AG10803 (cell line): ENCODE measurements around the gene UBE2O.
A peak's percentile ranks its signal among the peaks of the same experiment; 100 is the strongest.

ENCODE experiments used
- DNase-seq: peaks from one replicate; pipeline ENCODE4 v3.0.0; 2010; ENCODE audit warnings: low read depth
- H3K4me3 ChIP-seq: 2 replicates; pipeline ENCODE4 v1.5.1; 2011; ENCODE audit warnings: mild to moderate bottlenecking, low read length, control low read depth
- TF ChIP-seq, protein P1 (sequence below): conservative IDR thresholded peaks from 2 replicates; pipeline ENCODE4 v1.5.1; 2011; ENCODE audit warnings: mild to moderate bottlenecking, low read length, control low read depth, inconsistent platforms

The UBE2O gene

DNA sequence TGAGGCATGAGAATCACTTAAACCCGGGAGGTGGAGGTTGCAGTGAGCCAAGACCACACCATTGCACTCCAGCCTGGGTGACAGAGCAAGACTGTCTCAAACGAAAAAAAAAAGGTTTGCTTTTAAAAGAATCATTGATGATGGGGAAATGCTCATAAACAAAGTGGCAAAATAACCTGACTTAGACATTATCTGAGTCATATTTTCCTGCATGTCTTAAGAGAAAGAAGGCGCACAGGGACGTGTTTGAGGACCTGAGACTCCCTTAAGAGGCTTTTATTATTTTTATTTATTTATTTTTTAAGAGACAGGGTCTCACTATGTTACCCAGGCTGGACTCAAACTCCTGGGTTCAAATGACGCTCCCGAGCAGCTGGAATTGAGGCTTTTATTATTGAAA, 93.6 kb downstream of the UBE2O start:
- TF ChIP-seq, protein P1, sequence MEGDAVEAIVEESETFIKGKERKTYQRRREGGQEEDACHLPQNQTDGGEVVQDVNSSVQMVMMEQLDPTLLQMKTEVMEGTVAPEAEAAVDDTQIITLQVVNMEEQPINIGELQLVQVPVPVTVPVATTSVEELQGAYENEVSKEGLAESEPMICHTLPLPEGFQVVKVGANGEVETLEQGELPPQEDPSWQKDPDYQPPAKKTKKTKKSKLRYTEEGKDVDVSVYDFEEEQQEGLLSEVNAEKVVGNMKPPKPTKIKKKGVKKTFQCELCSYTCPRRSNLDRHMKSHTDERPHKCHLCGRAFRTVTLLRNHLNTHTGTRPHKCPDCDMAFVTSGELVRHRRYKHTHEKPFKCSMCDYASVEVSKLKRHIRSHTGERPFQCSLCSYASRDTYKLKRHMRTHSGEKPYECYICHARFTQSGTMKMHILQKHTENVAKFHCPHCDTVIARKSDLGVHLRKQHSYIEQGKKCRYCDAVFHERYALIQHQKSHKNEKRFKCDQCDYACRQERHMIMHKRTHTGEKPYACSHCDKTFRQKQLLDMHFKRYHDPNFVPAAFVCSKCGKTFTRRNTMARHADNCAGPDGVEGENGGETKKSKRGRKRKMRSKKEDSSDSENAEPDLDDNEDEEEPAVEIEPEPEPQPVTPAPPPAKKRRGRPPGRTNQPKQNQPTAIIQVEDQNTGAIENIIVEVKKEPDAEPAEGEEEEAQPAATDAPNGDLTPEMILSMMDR = no peak
- DNase-seq = no peak
- no peak overlapping the region for H3K4me3 ChIP-seq

DNA sequence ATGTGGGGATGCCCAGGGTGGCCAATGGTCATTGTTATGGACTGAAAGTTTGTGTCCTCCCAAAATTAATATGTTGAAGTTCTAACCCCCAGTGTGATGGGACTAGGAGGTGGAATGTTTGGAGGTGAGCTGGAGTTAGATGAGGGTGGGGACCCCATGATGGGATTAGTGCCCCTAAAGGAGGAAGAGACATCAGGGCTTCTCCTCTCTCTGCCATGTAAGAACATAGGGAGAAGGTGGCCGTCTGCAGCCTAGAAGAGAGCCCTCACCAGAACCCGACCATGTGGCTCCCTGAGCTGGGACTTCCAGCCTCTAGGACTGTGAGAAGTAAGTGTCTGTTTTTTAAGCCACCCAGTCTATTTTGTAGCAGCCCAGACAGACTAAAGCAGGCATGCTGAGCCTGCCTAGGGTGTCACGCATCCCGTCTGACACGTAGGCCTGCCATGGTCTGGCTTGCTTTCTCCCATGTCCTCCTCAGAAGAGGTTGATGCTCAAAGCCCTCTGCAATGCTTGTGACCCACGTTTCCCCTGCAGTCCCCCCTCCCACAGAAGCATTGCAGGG, 95.3 kb downstream of the UBE2O start:
- H3K4me3 ChIP-seq = no peak overlapping the region
- TF ChIP-seq, protein P1 = no peak
- no peak for DNase-seq

DNA sequence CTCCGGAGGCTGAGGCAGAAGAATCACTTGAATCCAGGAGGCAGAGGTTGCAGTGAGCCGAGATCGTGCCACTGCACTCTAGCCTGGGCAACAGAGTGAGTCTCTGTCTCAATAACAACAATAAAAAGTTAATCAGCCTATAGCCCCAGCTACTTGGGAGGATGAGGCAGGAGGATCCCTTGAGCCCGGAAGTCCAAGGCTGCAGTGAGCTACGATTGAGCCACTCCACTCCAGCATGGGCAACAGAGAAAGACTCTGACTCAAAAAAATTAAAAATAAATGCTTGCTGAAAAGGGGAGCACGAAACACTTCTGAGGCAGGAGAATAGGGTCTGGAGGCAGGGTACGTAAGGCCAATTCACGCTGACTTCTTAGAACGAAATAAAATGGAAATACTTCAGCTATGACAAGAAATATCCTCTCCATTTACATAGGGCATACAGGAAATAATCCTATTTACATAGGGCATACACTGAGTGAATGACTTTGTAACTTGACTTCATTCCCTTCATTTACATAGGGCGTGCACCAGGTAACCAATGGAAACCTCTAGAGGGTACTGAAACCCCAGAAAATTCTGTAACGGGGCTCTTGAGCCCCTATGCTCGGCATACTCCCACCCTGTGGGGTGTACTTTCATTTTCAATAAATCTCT, 96.0 kb downstream of the UBE2O start:
- DNase-seq = no peak
- H3K4me3 ChIP-seq = no peak overlapping the region
- TF ChIP-seq, protein P1 = no peak

DNA sequence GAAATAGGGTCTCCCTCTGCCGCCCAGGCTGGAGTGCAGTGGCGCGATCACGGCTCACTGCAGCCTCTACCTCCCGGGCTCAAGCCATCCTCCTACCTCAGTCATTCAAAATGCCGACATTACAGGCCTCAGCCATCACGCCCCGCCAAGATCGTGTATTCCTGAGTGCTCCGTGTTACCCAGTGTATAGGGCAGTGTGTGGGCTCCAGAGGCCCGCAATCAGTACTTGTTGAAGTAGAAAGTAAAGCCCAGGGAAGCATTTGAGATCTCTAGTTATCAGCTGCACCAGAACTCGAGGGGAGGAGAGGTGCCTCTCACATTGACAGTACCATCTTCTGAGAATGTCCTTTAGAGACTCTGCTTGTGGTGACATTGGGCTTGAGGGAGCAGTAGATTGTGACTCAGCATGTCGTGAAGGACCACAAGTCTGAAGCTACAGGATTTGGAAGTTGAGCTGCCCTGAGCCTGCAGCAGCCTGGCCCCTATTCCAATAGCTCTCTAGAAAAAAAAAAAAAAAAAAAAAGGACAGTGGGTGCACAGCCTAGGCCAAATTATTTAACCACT, 98.1 kb downstream of the UBE2O start:
- DNase-seq = no peak
- no peak overlapping the region for H3K4me3 ChIP-seq
- TF ChIP-seq, protein P1 = no peak

DNA sequence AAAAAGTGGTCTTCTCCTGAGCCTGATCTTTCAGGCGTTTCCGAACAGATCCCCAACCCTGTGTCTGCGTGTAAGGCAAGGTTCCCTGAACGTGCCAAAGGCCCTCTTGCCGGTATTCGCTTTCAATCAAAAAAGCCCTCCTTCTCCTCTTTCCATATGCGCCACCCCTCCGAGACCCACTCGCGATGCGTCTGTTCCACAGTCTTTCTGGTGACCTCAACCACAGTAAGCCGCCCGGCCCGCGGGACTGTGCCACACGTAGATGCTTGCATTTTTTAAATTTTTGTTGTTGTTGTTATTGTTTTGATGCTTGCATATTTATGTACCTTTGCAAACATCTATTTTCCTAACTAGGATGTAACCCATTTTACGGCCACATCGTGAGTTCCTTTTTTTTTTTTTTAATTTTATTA, 98.6 kb downstream of the UBE2O start:
- DNase-seq = no peak
- TF ChIP-seq, protein P1 = no peak
- H3K4me3 ChIP-seq = peak overlapping the region; percentile 82

DNA sequence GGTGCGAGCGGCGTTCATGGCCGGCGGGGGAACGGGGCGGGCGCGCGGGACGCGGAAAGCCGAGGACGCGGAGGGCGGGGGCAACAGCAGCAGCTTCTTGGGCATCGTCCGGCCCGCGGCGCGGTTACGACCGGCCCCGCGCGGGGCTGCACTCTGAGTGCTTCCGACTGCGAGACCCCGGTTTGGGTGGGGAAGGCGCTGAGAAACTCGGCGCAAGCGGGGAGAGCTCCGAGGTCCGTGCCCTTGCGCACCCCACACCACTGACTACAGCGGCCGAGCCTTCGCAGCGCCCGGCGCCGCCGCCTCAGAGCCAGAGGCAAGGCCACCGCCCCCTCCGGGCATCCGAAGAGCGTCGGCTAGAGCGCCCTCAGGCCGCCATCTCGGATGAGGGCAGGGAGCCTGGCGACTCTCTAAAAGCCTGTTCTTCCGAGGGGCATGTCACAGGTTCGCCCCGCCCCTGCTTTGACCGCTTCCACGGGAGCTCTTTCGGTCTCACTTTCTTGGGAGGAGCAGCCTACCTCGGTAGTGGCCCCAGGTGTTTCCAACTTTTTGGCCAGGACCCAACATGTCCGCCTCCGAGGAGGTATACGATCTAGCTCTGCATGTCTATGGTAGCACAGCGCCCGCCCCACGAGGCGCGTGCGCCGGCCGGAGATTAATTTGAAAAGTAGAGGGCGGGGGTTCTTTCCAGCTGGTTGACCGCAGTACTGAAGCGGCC, 99.2 kb downstream of the UBE2O start, which contains the start of gene PRPSAP1:
PRPSAP1 (minus strand) TSS at position 318 of the 718 bp plus-strand sequence; CDS start at position 105, 213 bp downstream.
- H3K4me3 ChIP-seq = peak within 1 kb of the TSS; percentile 82
- peak; percentile 90 for DNase-seq
- TF ChIP-seq, protein P1 = peak; percentile 48
